PC-3 (cell line): ENCODE data around the gene CRELD2. TPM values are rescaled to one million over a fixed set of nuclear protein-coding genes. Genes with fewer than 3 reads are reported as not detected.

ENCODE experiments used
- ATAC-seq: fragments of 200-7000 bp; cut with Tn5 transposase; 2 replicates; pipeline ENCODE4 v1.9.1; 2020; ENCODE audit warnings: mild to moderate bottlenecking, moderate library complexity
- BruUV-seq: library from RNA; stranded (reverse); fragments of 400-500 nt; replicated peaks from 2 replicates; lab custom pipeline; 2021; lab: Mats Ljungman, UMichigan
- CTCF ChIA-PET: fragments of 300-600 bp; sonication (Branson Sonifier 250); formaldehyde crosslinking; loops from one replicate; lab custom pipeline; 2022; ENCODE audit warnings: antibody characterized with exemption; lab: Charles Lee
- POLR2A ChIA-PET: fragments of 300-600 bp; sonication (Branson Sonifier 250); formaldehyde crosslinking; loops from one replicate; lab custom pipeline; 2022; ENCODE audit warnings: antibody characterized with exemption; ENCODE audit not compliant: unreplicated experiment; lab: Charles Lee
- DNase-seq: peaks from one replicate; pipeline ENCODE4 v3.0.0-alpha.2; 2015
- H2AFZ ChIP-seq: fragments of 300-600 bp; sonication (generic); 2 replicates; pipeline ENCODE4 v1.6.0; 2016; ENCODE audit warnings: antibody characterized with exemption, low read length
- H3F3A ChIP-seq: fragments of 300-600 bp; sonication (generic); one replicate; pipeline ENCODE4 v1.6.0; 2017; ENCODE audit warnings: antibody characterized with exemption, low read length, control low read depth, mild to moderate bottlenecking; ENCODE audit not compliant: unreplicated experiment
- H3K27ac ChIP-seq: fragments of 300-600 bp; sonication (generic); 2 replicates; pipeline ENCODE4 v1.5.1; 2016; ENCODE audit warnings: mild to moderate bottlenecking, low read length
- H3K27me3 ChIP-seq: fragments of 300-600 bp; sonication (generic); 2 replicates; pipeline ENCODE4 v1.6.1; 2016; ENCODE audit warnings: low read length, mixed read lengths
- H3K36me3 ChIP-seq: fragments of 300-600 bp; sonication (generic); 2 replicates; pipeline ENCODE4 v1.6.1; 2016; ENCODE audit warnings: low read depth, mixed run types, low read length, mixed read lengths
- H3K4me1 ChIP-seq: fragments of 300-600 bp; sonication (generic); 2 replicates; pipeline ENCODE4 v1.5.1; 2016; ENCODE audit warnings: low read length; ENCODE audit not compliant: insufficient read depth
- H3K4me2 ChIP-seq: fragments of 300-600 bp; sonication (generic); 2 replicates; pipeline ENCODE4 v1.6.0; 2016; ENCODE audit warnings: low read length
- H3K4me3 ChIP-seq: fragments of 300-600 bp; sonication (generic); 2 replicates; pipeline ENCODE4 v1.5.1; 2016; ENCODE audit warnings: mild to moderate bottlenecking, low read length, mixed read lengths
- H3K79me2 ChIP-seq: fragments of 300-600 bp; sonication (generic); 2 replicates; pipeline ENCODE4 v1.6.1; 2017; ENCODE audit warnings: low read length, mixed read lengths
- H3K9ac ChIP-seq: fragments of 300-600 bp; sonication (generic); 2 replicates; pipeline ENCODE4 v1.6.0; 2016; ENCODE audit warnings: mild to moderate bottlenecking, low read length
- H3K9me2 ChIP-seq: fragments of 300-600 bp; sonication (generic); replicated peaks from 2 replicates; pipeline ENCODE4 v1.6.1; 2016; ENCODE audit warnings: mixed run types, low read length, mixed read lengths
- H3K9me3 ChIP-seq: fragments of 300-600 bp; sonication (generic); 2 replicates; pipeline ENCODE4 v1.6.1; 2016; ENCODE audit warnings: low read length, mixed read lengths
- H4K20me1 ChIP-seq: fragments of 300-600 bp; sonication (generic); 2 replicates; pipeline ENCODE4 v1.6.1; 2016; ENCODE audit warnings: low read length, mixed read lengths
- CTCF ChIP-seq: fragments of 300-600 bp; sonication (generic); conservative IDR thresholded peaks from 2 replicates; pipeline ENCODE4 v1.5.1; 2017; ENCODE audit warnings: antibody characterized with exemption, low read depth, mild to moderate bottlenecking, low read length
- EZH2 ChIP-seq: fragments of 300-600 bp; sonication (generic); IDR thresholded peaks from one replicate; pipeline ENCODE4 v1.6.1; 2017; ENCODE audit warnings: antibody characterized with exemption, mild to moderate bottlenecking, low read length; ENCODE audit not compliant: unreplicated experiment
- EZH2phosphoT487 ChIP-seq: fragments of 300-600 bp; sonication (generic); IDR thresholded peaks from 2 replicates; pipeline ENCODE4 v1.6.1; 2018; ENCODE audit warnings: mild to moderate bottlenecking, antibody characterized with exemption, low read length, borderline replicate concordance
- intact Hi-C: fragments of 100-400 bp; cut with micrococcal nuclease; formaldehyde crosslinking; loops from 2 replicates; pipeline ENCODE4 v1.9.0; 2023
- total RNA-seq: library from RNA; depleted of rRNA; stranded (reverse); fragments of >200 nt; gene quantifications from 2 replicates; pipeline ENCODE4 v1.2.3, GENCODE V29; 2014

CRELD2 gene
- total RNA-seq, 1 experiment from 2014 or later: 71.3 TPM

GRCh38 chr22:49881856-49882255 is 36.6 kb upstream of the CRELD2 start:
- Histone ChIP-seq H3K4me2 (no peak overlapping the region), H4K20me1 (no peaks in the 10 kb centered on the region), H2AFZ (no peak overlapping the region), H3K9me2 (no peaks in the 10 kb centered on the region), H3K27me3 (no peaks in the 10 kb centered on the region), H3K79me2 (peaks cover 30% of the 10 kb centered on the region), H3K9ac (no peak overlapping the region), H3K9me3 (no peaks in the 10 kb centered on the region), H3K4me1 (no peaks in the 10 kb centered on the region), H3K27ac (no peak overlapping the region), H3K4me3 (no peak overlapping the region), H3K36me3 (no peaks in the 10 kb centered on the region; the same call in 1 of the 2 replicates), H3F3A (no peaks in the 10 kb centered on the region)
- no TSS peak for BruUV-seq
- DNase-seq: no peak
- TF ChIP-seq CTCF (no peak), EZH2phosphoT487 (no peak), EZH2 (no peak)
- ChIA-PET CTCF (no interaction called here), POLR2A (interaction anchor here (0.6 kb wide), 1 partner anchor 30 kb away, joined by 3 read pairs; no protein-coding TSS in a partner anchor)
- ATAC-seq: no peak
- intact Hi-C loops: no loop called here

GRCh38 chr22:49882519-49883293 is 35.7 kb upstream of the CRELD2 start:
- no peaks in the 10 kb centered on the region for H3K9me2 ChIP-seq
- BruUV-seq: no TSS peak
- H3K9ac ChIP-seq: no peak overlapping the region
- CTCF ChIA-PET: no interaction called here
- H3K79me2 ChIP-seq: peaks cover 26% of the 10 kb centered on the region
- intact Hi-C loops: no loop called here
- no peaks in the 10 kb centered on the region for H3K27me3 ChIP-seq
- no peak overlapping the region for H3K27ac ChIP-seq
- no peaks in the 10 kb centered on the region for H3K9me3 ChIP-seq
- DNase-seq (no peak), ATAC-seq (no peak)
- POLR2A ChIA-PET: no interaction called here
- TF ChIP-seq EZH2 (no peak), EZH2phosphoT487 (no peak), CTCF (no peak)
- no peak overlapping the region for H2AFZ ChIP-seq
- H3F3A ChIP-seq: no peaks in the 10 kb centered on the region
- H4K20me1 ChIP-seq: no peaks in the 10 kb centered on the region
- no peak overlapping the region for H3K4me2 ChIP-seq
- H3K4me3 ChIP-seq: no peak overlapping the region
- H3K36me3 ChIP-seq: no peaks in the 10 kb centered on the region; the same call in none of the 2 replicates
- H3K4me1 ChIP-seq: no peaks in the 10 kb centered on the region

GRCh38 chr22:49883294-49883640 is 35.2 kb upstream of the CRELD2 start:
- intact Hi-C loops: no loop called here
- H3K4me1 ChIP-seq: no peaks in the 10 kb centered on the region
- POLR2A ChIA-PET: no interaction called here
- no peaks in the 10 kb centered on the region for H3K9me2 ChIP-seq
- H3K9me3 ChIP-seq: no peaks in the 10 kb centered on the region
- H3K9ac ChIP-seq: no peak overlapping the region
- H4K20me1 ChIP-seq: no peaks in the 10 kb centered on the region
- H3K79me2 ChIP-seq: peaks cover 25% of the 10 kb centered on the region
- no peaks in the 10 kb centered on the region for H3F3A ChIP-seq
- H3K4me3 ChIP-seq: no peak overlapping the region
- TF ChIP-seq EZH2phosphoT487 (no peak), CTCF (no peak), EZH2 (no peak)
- H3K27ac ChIP-seq: no peak overlapping the region
- H3K4me2 ChIP-seq: no peak overlapping the region
- H3K36me3 ChIP-seq: no peaks in the 10 kb centered on the region; the same call in none of the 2 replicates
- no peaks in the 10 kb centered on the region for H3K27me3 ChIP-seq
- no peak overlapping the region for H2AFZ ChIP-seq
- no peak for ATAC-seq
- no peak for DNase-seq
- CTCF ChIA-PET: no interaction called here
- BruUV-seq: no TSS peak
